ENCODE results near the gene MRPS34.

Gene MRPS34

DNA sequence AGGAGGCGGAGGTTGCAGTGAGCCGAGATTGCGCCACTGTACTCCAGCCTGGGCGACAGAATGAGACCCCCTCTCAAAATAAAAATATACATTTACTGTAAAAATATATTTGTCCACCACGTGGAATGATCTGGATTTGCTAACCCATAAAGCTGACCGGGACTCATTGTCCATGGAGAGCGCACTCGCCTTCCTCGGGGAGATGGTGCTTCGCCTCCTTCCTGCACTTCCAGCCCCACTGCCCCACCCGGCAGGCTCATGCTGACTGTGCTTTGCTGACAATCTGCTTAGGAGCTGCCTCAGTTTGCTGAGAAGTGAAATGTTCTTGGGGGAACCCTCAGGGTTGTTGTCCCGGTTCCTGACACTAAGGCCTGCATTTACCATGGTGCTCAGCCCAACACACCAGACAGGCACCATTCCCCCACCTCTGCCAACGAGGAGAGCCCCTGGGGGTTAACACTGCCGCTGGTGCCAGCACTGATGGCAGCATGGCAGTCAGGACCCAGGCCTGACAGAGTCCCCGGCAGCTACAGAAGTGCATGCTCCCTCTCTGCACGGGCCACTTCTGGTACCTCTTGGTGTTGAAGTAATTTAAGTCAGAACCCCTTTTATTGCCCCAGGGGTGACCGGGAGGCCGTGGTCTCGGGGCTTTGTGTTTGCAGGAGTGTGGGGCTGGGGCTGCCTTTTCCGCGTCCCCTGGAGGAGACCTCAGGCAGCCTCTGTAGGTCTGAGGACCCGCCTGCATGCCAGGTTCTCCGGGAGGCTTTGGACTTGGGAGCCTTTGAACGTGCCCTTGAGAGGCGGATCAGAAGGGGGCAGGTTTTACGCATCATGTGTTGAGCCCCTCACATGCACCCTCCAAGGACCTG lies 12.3 kb upstream of the MRPS34 start:
- Histone ChIP-seq H3K4me3 (no peak overlapping the region), H3K27ac (no peak overlapping the region)

DNA sequence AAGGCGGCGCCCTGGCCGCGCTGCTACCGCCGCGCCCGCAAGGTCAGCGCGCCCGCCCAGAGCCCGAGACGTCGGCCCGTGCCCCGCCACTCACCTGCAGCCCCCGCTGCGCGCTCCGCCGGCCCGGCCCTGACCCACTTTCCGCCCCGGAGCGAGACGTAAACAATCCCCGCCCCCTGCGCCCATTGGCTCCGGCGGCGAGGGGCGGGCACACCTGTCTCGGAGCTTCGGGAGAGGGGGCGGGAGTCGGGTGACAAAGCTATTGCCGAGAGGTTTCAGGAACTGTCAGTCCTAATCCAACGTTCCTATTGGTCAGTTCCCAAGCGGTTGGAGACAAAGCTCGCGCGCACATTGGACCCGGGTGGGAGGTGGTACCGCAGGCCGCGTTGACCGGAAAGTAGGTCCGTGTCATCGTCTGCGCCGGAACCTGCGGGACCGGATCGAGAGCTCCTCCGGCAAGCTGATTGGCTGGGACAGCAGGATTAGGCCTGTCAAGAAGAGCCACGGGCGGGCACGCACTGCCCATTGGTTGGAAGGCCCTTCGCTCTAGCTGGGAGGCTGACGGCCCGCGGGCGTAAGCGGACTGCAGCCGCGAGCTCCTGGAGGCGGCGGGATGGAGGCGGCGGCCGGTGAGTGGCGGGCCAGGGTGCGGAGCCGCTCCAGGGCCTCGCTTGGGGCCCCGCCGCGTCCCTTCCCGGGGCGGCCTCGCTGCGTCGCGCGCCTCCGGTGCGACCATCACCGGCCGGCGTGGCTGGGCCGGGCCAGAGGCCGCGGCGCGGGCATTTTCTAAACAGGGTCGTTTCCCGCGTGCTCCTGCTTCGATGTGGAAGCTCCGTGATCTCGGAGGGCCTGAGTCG lies 9.7 kb upstream of the MRPS34 start, which contains the start of the genes NUBP2 and SPSB3:
NUBP2 (plus strand) TSS at position 553 of the 857 bp plus-strand sequence; CDS start at position 614, 61 bp downstream.
SPSB3 (minus strand) TSS at position 164 of the 857 bp plus-strand sequence. CDS start 1,088 bp downstream, outside the sequence.
- Histone ChIP-seq H3K4me3 (peak within 1 kb of the TSS; percentile 75 to 99 (median 96)), H3K27ac (peak within 1 kb of the TSS; percentile 80 to 93 (median 87))

DNA sequence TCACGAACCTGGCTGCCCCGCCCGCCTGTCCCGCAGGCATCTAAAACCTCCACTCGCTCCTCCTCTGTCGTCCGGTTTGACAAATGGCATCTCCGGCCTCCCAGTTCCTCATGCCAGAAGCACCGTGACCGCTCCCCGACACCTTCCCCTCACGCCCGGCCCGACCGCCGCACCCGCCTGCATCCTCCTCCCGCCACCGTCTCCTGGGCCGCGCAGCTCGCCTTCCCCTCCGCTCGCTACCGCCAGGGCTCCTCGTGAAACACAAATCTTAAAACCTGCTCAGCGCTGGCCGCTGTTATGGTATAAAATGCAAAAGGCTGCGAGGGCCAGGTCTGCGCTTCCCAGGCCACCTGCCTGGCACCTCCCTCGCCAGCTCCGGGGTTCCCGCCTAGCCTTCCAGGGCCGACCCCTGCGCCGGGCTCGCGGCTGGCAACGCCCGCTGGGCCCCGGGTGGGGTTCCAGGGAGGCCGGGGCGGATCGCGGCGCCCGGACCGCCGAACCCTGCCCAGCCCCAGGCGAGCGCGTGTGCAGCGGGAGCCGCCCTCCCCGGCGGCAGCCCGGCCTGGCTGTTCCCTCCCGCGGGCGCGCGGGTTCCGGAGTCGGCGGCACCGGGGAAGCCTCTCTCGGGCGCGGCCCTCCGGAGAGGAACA lies 8.9 kb upstream of the MRPS34 start:
- peak overlapping the region; percentile 26 to 93 (median 85) for H3K27ac ChIP-seq
- peak overlapping the region; percentile 75 to 99 (median 96) for H3K4me3 ChIP-seq

DNA sequence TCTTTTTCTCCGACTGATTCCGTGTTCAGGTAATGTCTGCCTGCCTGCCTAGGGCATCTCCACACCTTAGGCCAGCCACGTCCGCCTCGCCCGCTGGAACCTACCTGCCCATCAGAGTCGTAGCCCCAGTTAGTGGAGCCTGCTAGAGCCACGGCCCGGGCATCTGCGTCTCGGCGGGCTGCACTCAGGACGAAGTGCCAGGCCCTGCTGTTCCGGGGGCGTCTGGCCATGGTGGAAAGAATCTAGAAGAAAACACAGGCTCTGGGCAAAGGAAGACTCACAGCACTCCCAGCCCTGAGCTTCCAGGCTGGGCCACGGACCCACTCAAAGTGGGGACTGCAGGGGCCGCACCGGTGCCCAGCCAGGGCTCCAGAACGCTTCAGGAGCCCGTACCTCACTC lies 8.3 kb upstream of the MRPS34 start:
- H3K27ac ChIP-seq: peak overlapping the region in 17 of 21 experiments; percentile 76 to 93 (median 87)
- H3K4me3 ChIP-seq: peak overlapping the region; percentile 75 to 99 (median 96)

DNA sequence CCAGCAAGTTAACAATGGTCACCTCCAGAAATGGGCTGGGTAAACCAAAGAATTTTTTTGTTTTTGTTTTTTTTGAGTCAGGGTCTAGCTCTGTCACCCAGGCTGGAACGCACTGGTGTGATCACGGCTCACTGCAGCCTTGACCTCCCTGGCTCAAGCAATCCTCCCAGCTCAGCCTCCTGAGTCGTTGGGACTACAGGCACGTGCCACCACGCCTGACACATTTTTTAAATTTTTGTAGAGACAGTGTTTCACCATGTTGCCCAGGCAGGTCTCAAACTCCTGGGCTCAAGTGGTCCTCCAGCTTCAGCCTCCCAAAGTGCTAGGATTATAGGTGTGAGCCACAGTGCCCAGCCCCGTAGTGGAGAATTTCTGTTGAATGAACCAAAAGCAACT lies 7.7 kb upstream of the MRPS34 start:
- H3K4me3 ChIP-seq: no peak overlapping the region
- H3K27ac ChIP-seq: peak overlapping the region in 2 of 21 experiments; percentile 6 to 92

DNA sequence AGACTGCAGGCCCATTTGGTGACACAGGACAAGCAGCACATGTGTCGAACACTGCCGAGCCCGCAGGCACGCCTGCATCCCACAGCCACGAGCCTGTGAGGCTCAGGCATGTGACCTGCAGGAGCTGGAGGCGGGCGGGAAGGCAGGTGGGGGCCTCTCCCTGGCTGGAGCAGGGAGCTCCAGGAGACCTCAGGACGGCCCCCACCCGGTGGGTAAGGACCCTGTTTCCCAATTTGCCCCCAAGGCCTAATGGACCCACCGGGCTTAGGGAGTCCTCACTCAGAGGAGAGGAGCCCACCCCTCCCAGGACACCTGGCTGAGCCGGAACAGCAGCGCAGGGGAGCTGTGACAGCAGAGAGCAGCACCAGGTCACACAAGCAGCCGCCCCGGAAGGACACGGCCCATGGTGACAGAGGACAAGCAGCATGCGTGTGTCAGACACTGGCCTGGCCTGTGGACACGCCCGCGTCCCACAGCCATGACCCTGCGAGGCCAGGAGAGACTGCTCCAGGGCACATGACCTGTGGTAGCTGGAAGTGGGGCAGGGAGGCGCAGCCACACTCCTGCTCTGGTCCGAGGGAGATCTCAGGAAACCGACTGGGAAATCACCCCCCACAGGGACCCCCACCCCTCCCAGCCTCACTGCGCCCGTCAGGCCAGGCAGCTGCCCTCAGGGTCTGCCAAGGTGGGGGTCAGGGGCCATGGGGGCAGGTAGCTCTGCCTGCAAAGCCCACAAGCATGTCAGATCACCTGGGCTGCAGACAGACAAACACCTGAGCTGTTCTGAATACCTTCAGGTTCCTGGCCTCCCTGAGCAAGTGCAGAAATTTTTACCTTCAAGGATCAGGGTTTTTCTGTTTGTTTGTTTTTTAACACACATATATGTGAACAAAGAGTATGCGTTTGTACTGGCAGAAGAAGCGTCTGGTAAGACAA lies 7.1 kb upstream of the MRPS34 start:
- H3K27ac ChIP-seq: peak overlapping the region in 4 of 21 experiments; percentile 6 to 27 (median 17)
- no peak overlapping the region for H3K4me3 ChIP-seq

DNA sequence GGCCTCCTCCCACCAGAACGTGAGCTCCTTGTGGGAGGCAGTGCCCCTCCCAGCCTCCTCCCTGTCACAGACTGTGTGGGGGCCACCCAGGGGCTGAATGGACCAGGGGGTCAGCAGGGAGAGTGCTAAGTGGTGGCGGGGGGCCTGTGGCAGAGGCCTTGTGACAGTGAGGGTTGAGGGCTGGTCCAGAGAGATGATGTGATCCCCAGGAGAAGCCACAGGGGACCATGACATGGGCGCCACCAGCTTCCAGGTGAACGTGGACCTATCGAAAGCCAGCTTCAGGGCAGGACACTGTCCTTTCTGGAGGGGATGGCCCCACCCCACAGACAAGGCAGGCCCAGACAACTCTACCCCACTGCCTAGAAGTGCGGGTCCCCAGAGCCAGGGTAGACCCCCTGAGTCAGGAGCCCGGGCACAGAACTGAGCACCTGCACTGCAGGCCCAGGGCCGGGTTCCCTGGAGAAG lies 6.3 kb upstream of the MRPS34 start:
- no peak overlapping the region for H3K4me3 ChIP-seq
- peak overlapping the region in 3 of 21 experiments; percentile 6 to 21 (median 13) for H3K27ac ChIP-seq

DNA sequence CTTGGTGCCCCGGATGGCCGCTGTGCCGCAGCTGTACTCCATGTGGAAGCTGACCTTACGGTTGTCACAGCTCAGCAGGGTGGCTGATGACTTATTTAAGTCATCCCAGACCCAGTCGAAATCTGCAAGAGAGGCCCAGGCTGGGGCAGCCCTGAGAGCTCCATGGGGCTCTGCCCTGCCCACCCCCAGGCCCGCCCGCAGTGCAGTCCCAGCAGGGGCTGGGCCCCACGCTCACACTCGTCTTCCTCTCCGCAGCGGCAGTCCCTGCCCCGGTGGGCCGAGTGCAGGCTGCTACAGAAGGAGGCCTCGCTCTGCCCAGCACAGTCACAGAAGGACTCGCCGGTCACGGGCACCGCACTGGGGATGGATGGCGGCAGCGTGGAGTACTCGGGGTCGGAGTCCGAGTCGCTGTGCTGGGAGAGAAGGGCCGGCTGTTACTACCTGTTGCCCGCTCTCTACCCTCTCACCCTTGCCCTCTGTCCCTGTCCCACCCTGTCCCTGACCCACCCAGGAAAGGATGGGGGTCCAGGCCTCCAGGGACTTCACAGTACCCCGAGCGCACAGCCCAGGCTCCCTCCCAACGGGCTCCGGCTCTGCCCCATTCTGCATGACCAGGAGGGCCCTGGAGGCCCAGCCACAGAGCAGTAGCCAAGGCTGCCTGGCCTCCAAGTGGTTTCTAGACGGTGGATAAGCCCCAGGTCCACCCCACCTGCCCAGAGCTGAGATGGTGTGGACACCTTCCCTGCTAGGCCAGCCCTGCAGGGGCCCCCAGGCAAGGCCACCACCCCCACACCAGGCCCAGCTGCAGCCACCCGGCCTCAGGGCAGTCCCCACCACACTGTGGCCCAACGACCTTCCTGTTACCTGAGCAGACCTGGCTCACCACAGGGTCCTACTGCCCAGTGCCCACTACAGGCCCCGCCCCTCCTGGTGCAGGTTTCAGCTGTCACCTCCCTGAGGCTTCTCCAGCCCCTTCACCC lies 5.6 kb upstream of the MRPS34 start:
- peak overlapping the region in 3 of 21 experiments; percentile 3 to 21 (median 19) for H3K27ac ChIP-seq

DNA sequence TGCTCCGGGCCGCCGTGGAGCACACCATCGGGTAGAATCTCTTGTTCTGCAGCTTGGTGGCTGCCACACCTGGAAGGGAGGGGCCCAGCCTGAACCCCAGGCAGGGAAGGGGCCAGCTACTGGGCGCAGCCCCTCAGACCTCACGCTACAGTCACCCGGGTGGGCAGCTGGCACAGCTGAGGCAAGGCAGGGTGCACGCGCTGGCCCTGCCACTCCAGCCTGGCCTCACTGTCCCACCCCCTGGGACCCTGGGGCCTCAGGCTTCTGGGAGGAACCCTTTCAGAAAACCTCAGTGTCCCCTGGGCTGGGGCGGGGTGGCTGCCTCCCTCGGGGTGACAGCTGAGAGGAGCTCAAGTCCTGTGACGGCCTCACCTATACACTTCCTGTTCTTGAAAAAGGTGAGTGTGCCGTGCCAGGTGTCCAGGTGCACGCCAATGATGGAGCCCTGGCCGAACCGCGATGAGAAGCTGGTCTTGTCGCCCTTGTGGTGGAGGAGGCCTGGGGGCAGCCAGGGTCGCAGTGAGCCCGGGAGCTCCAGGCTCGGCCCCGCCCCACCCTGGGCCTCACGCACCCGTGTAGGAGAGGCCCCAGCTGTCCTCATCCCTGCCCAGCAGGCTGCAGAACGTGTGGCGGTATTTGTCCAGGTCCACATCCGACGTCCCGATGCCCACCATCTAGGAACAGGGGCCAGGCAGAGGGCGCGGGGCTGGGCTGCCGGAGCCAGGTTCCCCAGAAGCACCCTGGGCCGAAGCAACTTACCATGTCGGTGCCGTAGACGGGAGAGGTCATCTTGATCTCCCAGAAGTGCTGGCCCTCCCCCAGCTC lies 4.7 kb upstream of the MRPS34 start:
- H3K4me3 ChIP-seq: no peak overlapping the region
- H3K27ac ChIP-seq: peak overlapping the region in 1 of 21 experiments; percentile 5

More for the DNA sequence above, 5.6 kb upstream of the MRPS34 start:
- H3K4me3 ChIP-seq: no peak overlapping the region

DNA sequence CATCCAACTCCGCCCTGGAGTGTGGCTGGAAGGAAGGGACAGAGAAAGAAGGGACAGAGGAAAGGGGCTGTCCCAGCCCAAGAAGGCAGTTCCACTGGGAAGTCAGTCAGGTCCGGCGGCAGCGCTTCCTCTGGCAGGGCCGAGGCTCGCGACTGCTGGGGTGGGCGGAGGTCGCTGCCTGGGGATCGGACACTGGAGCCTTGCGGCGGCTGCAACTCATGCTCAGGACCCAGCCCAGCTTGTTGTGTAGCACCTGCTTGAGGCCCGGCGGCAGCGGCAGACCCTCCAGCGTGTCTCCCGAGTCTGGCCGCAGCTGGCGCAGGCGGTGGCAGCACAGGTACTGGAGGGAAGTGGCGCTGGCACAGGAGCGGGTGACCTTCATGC lies 4.0 kb upstream of the MRPS34 start:
- Histone ChIP-seq H3K4me3 (no peak overlapping the region), H3K27ac (no peak overlapping the region)

DNA sequence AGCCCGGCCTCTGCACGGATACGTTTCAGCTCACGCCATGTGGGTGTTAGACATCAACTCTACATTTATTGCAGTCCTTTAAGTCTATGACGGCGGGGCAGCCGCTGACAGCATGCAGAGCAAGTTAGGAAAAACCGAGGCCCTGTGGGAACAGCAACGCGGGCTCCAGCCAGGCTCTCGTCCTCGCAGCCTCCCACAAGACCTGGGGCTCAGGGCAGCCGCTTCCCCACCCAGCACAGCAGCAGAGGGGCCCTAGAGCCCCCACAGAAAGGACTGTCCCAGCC lies 3.7 kb upstream of the MRPS34 start:
- Histone ChIP-seq H3K4me3 (no peak overlapping the region), H3K27ac (no peak overlapping the region)

DNA sequence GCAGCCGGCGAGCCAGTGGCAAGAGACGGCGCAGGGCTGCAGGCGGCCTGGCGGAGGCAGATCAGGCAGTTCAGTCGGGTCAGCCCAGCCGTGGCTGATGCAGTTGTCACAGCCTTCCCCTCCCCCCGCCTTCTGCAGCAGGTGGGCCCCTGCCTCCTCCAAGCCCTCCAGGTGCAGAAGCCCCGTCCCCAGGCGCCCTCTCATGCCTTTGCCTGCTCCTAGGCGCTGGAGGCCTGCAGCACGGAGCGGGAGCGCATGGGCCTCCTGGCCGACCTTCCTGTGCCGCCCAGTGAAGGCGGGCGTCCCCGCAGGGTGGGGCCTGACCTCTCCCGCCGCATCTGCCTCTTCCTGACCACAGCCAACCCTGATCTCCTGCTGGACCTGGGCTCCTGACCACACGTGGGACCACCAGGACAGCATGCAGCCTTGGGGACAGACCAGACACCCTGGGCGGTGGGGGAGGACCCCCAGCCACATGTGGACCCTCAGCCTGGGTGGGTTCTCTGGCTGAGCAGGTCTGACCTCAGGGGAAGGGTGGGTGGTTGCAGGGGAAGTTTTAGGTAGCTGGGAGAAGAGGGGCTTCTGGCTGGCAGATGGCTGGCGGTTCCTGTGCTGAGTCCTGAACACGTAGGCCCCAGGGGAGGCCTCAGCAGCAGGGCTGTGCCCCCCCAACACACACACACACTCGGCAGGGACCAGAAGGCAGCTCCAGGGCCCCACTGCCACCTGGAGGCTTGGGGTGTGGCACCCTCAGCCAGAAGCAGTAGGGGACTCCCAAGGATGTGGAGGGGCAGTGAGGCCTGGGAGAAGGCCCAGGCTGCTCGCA lies 3.1 kb upstream of the MRPS34 start:
- Histone ChIP-seq H3K27ac (no peak overlapping the region), H3K4me3 (no peak overlapping the region)

DNA sequence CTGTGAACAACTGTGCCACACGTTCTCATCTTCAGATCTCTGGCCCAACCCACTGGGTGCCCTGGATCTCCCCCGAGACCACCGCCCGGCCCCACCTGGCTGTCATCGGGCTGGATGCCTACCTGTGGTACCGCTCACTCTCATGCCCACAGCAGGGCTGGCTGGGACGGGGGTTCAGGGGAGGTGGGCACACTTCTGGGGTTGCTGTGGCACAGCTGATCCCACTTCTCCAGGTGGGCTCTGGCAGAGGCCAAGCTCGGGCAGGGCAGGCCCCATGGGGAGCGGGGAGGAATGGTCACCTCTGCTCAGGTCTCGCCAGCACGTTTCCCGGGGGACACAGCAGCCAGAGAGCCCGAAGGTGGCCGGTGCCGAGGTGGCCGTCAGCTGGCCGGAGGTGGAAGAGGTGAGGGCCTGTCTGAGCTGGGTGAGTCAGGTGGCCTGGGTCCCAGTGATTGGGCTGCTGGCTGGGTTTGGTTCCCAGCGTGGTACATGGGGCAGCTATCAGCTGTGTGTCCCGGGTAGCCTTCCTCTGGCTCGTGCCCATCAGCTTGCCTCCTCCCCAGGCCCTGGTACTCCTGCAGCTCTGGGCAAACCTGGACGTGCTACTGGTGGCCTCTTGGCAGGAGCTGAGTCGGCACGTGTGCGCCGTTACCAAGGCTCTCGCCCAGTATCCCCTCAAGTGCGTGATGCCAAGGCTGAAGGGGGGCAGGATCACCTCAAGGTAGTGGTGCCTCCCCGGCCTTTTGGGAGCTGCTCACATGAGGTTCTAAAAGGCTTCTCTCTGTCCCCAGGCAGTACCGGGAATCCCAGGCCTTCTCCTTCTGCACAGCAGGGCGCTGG lies 2.3 kb upstream of the MRPS34 start:
- peak overlapping the region in 1 of 21 experiments; percentile 94 for H3K27ac ChIP-seq
- H3K4me3 ChIP-seq: no peak overlapping the region

DNA sequence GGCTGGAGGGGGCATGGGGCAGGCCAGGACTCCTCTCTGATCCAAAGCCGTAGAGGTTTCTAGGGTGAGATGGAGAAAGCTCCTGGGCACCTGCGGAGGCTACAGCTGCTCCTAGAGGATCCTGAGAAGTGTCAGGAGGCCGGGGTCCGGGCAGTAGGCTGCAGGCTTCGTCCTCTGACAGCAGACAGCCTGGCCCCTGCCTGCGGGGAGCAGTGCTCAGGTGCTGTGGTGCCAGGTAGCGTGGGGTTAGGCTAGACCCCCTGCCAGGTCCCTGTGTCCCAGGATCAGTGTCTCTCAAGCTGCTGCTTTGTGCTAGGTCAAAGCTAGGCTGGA lies 1.5 kb upstream of the MRPS34 start:
- peak overlapping the region in 5 of 7 experiments; percentile 81 to 98 (median 91) for H3K4me3 ChIP-seq
- H3K27ac ChIP-seq: peak overlapping the region in 16 of 21 experiments; percentile 87 to 99 (median 95)
